ENCODE measurements around the gene PPP1R37. TPM values are rescaled to one million over a fixed set of nuclear protein-coding genes. Genes with fewer than 3 reads are reported as not detected.

PPP1R37 gene
- polyA plus RNA-seq, 1 experiment = 16.1 TPM

- ChIA-PET POLR2A (no interaction called here), CTCF (no interaction called here)
- no peak for TF ChIP-seq CTCF (IDR thresholded peaks at IDR 0.05; ENCODE audit: insufficient read depth, low read depth, low read length)
- no peaks in the 10 kb centered on the region for H3K36me3 ChIP-seq (ENCODE audit: control insufficient read depth, insufficient read depth, low read length)
- DNase-seq (ENCODE audit: low read depth) = no peak
- no peaks in the 10 kb centered on the region for H3K27me3 ChIP-seq (ENCODE audit: control insufficient read depth, insufficient read depth, low read length)
- no peak overlapping the region for H3K4me3 ChIP-seq (ENCODE audit: low read depth, low read length)
These were observed 82.8 kb downstream of the PPP1R37 start for GRCh38 chr19:45175515-45176345.

GRCh38 chr19:45177817-45178261 is 84.9 kb downstream of the PPP1R37 start, which contains the start of gene TRAPPC6A:
TSS of gene TRAPPC6A (minus strand) at chr19:45178237. CDS start at chr19:45178218, 19 bp downstream.
- no peak for DNase-seq (ENCODE audit: low read depth)
- Histone ChIP-seq H3K36me3 (ENCODE audit: control insufficient read depth, insufficient read depth, low read length) (peaks cover 3% of the 10 kb centered on the region; the same call in 1 of the 2 replicates), H3K27me3 (ENCODE audit: control insufficient read depth, insufficient read depth, low read length) (no peaks in the 10 kb centered on the region), H3K4me3 (ENCODE audit: low read depth, low read length) (peak within 1 kb of the TSS; percentile 92)
- no peak for TF ChIP-seq CTCF (IDR thresholded peaks at IDR 0.05; ENCODE audit: insufficient read depth, low read depth, low read length)
- CTCF ChIA-PET = interaction anchor here (0.9 to 1.9 kb wide), 7 partner anchors 14 to 161 kb away, joined by 3 to 6 read pairs (median 5); partner anchors contain the start of genes NKPD1 and PPP1R37
- POLR2A ChIA-PET = interaction anchor here (0.7 kb wide), 1 partner anchor 9 kb away, joined by 3 read pairs; no protein-coding TSS in a partner anchor

GRCh38 chr19:45178262-45179071 is 85.5 kb downstream of the PPP1R37 start, which contains the start of gene BLOC1S3:
TSS of gene BLOC1S3 (plus strand) at chr19:45178784. CDS start at chr19:45179297, 513 bp downstream.
- CTCF ChIA-PET = interaction anchor here (0.9 to 1.9 kb wide), 10 partner anchors 9 to 160 kb away, joined by 3 to 6 read pairs (median 4); partner anchors contain the start of genes NKPD1 and PPP1R37
- peak; percentile 35; the same call in 1 of the 2 replicates for TF ChIP-seq CTCF (IDR thresholded peaks at IDR 0.05; ENCODE audit: insufficient read depth, low read depth, low read length)
- POLR2A ChIA-PET = interaction anchor here (0.7 kb wide), 1 partner anchor 9 kb away, joined by 3 read pairs; no protein-coding TSS in a partner anchor

GRCh38 chr19:45179072-45179891 is 86.3 kb downstream of the PPP1R37 start:
- ChIA-PET CTCF (interaction anchor here (0.9 to 1.9 kb wide), 7 partner anchors 8 to 159 kb away, joined by 3 to 6 read pairs (median 3); partner anchors contain the start of gene NKPD1), POLR2A (no interaction called here)
- Histone ChIP-seq H3K4me3 (ENCODE audit: low read depth, low read length) (peak overlapping the region; percentile 78), H3K27me3 (ENCODE audit: control insufficient read depth, insufficient read depth, low read length) (no peaks in the 10 kb centered on the region), H3K36me3 (ENCODE audit: control insufficient read depth, insufficient read depth, low read length) (peaks cover 3% of the 10 kb centered on the region; the same call in 1 of the 2 replicates)
- no peak for TF ChIP-seq CTCF (IDR thresholded peaks at IDR 0.05; ENCODE audit: insufficient read depth, low read depth, low read length)
- no peak for DNase-seq (ENCODE audit: low read depth)

More at GRCh38 chr19:45178262-45179071, 85.5 kb downstream of the PPP1R37 start, which contains the start of gene BLOC1S3:
- Histone ChIP-seq H3K4me3 (ENCODE audit: low read depth, low read length) (peak within 1 kb of the TSS; percentile 92), H3K36me3 (ENCODE audit: control insufficient read depth, insufficient read depth, low read length) (peaks cover 3% of the 10 kb centered on the region; the same call in 1 of the 2 replicates), H3K27me3 (ENCODE audit: control insufficient read depth, insufficient read depth, low read length) (no peaks in the 10 kb centered on the region)
- peak; percentile 100 for DNase-seq (ENCODE audit: low read depth)

Measured in BJ (cell line).